Measurements from ENCODE around the gene RP9. TPM values are rescaled to one million over a fixed set of nuclear protein-coding genes. Genes with fewer than 3 reads are reported as not detected.

RP9 gene
- total RNA-seq, 4 donors from 2014 or later: 6.5 to 16.9 (median 9.3) TPM

DNA sequence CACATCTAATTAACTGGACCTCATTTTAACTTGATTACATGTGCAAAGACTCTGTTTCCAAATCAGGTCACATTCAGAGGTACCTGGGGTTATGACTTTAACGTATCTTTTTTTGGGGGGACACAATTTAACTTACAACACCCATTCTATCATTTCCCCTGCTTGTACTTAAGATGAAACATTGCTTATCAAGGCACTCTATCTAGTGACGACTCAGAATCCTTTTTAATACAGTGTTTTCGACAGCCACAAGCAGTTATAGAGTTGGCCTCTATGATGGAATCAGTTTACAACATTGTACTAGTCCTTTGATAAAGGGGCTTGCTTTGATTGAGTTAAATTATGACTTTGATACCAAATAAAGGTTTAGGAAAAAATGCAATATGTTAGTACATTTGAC, 42.9 kb upstream of the RP9 start:
- Histone ChIP-seq H3K27ac (no peak overlapping the region), H3K27me3 (no peaks in the 10 kb centered on the region), H3K4me1 (no peaks in the 10 kb centered on the region), H3K36me3 (no peaks in the 10 kb centered on the region), H3K4me3 (no peak overlapping the region), H3K9me3 (no peaks in the 10 kb centered on the region)
- DNase-seq (ENCODE audit: low spot score in 2 of 2): no peak
- no peak for TF ChIP-seq POLR2A (IDR thresholded peaks at IDR 0.05)
- TF ChIP-seq POLR2AphosphoS5 (IDR thresholded peaks at IDR 0.05): no peak
- TF ChIP-seq EP300 (IDR thresholded peaks at IDR 0.05): no peak
- TF ChIP-seq, protein P1, sequence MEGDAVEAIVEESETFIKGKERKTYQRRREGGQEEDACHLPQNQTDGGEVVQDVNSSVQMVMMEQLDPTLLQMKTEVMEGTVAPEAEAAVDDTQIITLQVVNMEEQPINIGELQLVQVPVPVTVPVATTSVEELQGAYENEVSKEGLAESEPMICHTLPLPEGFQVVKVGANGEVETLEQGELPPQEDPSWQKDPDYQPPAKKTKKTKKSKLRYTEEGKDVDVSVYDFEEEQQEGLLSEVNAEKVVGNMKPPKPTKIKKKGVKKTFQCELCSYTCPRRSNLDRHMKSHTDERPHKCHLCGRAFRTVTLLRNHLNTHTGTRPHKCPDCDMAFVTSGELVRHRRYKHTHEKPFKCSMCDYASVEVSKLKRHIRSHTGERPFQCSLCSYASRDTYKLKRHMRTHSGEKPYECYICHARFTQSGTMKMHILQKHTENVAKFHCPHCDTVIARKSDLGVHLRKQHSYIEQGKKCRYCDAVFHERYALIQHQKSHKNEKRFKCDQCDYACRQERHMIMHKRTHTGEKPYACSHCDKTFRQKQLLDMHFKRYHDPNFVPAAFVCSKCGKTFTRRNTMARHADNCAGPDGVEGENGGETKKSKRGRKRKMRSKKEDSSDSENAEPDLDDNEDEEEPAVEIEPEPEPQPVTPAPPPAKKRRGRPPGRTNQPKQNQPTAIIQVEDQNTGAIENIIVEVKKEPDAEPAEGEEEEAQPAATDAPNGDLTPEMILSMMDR (IDR thresholded peaks at IDR 0.05): no peak
- WGBS: 73% methylated on average over 3 of the region's 3 CpGs

DNA sequence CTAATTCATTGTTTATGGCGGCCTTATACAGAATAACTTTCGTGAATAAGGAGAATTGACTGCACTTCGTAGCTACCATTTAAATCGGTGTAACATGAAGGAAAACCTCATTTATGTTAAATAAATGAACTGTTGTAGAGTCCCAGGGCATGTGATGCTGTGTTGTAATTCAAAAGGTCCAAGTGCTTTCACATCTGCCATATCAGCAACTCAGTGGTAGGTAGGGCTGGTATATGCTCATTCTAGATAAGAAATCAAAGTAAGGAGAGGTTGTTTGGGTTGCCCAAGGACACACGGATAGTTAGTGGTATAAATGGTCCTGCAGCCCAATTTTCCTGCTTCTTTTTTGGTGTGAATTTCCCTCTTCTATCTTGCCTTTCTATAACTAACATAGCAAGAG, 36.0 kb upstream of the RP9 start:
- no peaks in the 10 kb centered on the region for H3K27me3 ChIP-seq
- H3K27ac ChIP-seq: no peak overlapping the region
- TF ChIP-seq EP300 (IDR thresholded peaks at IDR 0.05) (no peak), POLR2A (IDR thresholded peaks at IDR 0.05) (no peak), POLR2AphosphoS5 (IDR thresholded peaks at IDR 0.05) (no peak)
- TF ChIP-seq, protein P1 (IDR thresholded peaks at IDR 0.05): no peak
- no peaks in the 10 kb centered on the region for H3K36me3 ChIP-seq
- H3K4me1 ChIP-seq: no peaks in the 10 kb centered on the region
- H3K9me3 ChIP-seq: no peaks in the 10 kb centered on the region
- WGBS: 88% methylated on average over 5 of the region's 5 CpGs
- DNase-seq (ENCODE audit: low spot score in 2 of 2): no peak
- H3K4me3 ChIP-seq: no peak overlapping the region

DNA sequence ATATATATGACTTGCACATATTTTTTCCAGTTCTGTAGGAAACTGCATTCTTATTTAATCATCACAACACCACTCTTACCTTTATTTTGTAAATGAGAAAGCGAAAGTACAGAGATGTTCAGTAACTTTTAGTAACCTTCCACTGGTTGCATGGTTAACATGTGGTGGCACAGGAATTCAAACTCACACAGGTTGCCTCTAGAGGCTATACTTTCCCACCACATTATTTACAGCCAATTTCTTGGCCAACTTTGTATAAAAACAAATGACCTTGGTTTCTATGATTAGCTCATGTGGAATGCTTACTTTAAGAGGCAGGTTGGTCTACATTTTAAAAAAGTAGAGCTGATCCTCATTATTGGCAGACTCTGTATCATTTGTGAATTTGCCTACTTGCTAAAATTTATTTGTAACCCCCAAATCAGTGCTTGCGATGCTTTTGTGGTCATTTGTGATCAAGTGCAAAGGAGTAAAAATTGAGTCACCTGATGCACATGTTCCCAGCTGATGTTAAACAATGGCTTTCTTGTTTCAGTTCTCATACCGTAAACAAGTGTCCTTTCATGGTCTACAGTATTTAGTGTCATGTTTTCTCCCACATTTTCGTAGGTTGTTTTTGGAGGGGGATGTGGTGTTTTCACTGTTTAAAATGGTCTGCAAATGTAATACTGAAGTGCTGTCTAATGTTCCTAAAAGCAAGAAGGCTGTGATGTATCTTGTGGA, 35.0 kb upstream of the RP9 start:
- DNase-seq (ENCODE audit: low spot score in 2 of 2): no peak
- WGBS: 67% methylated on average over 4 of the region's 4 CpGs
- no peak for TF ChIP-seq POLR2AphosphoS5 (IDR thresholded peaks at IDR 0.05)
- TF ChIP-seq, protein P1 (IDR thresholded peaks at IDR 0.05): no peak
- no peak for TF ChIP-seq POLR2A (IDR thresholded peaks at IDR 0.05)
- H3K27ac ChIP-seq: no peak overlapping the region
- H3K4me1 ChIP-seq: no peaks in the 10 kb centered on the region
- H3K4me3 ChIP-seq: no peak overlapping the region
- H3K27me3 ChIP-seq: no peaks in the 10 kb centered on the region
- H3K36me3 ChIP-seq: no peaks in the 10 kb centered on the region
- no peaks in the 10 kb centered on the region for H3K9me3 ChIP-seq

DNA sequence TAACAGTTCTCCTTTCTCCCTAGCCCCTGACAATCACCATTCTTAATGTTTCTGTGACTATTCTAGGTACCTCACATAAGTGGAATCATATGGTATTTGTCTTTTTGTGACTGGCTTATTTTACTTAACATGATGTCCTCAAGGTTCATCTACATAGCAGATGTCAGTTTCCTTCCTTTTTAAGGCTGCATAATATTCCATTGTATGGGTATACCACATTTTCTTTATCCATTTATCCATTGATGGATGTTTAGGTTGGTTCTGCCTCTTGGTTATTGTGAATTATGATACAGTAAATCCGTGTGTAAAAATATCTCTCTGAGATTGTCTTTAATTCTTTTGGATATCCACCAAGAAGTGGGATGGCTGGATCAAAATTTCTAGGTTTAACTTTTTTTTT, 33.4 kb upstream of the RP9 start:
- TF ChIP-seq POLR2A (IDR thresholded peaks at IDR 0.05): no peak
- Histone ChIP-seq H3K27ac (no peak overlapping the region), H3K36me3 (no peaks in the 10 kb centered on the region), H3K4me1 (no peaks in the 10 kb centered on the region), H3K4me3 (no peak overlapping the region), H3K27me3 (no peaks in the 10 kb centered on the region), H3K9me3 (no peaks in the 10 kb centered on the region)
- WGBS: 94% methylated on average over 1 of the region's 1 CpG
- DNase-seq (ENCODE audit: low spot score in 2 of 2): no peak

DNA sequence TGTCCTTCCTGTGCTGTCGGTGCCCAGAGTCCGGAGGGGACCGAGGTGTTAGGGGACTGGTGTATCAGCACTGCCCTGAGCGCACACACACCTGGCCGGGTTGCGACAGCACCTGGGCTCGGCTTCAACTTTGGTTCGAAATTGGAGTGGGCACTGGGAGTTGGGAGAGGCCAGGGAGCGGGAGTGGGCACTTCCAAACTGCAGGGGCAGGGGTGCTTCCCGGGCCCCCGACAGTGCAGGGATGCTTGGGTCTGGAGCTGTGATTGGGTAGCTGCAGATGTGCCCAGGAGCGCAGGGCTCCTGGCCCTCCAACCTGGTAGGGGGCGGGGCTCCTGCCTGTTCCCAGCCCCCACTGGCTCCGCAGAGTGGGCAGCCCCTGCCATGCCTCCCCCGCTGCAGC, 27.9 kb upstream of the RP9 start:
- no peak overlapping the region for H3K4me3 ChIP-seq
- H3K36me3 ChIP-seq: no peaks in the 10 kb centered on the region
- H3K9me3 ChIP-seq: no peaks in the 10 kb centered on the region
- no peaks in the 10 kb centered on the region for H3K4me1 ChIP-seq
- WGBS: 92% methylated on average over 15 of the region's 15 CpGs
- no peak overlapping the region for H3K27ac ChIP-seq
- DNase-seq (ENCODE audit: low spot score in 2 of 2): no peak
- no peaks in the 10 kb centered on the region for H3K27me3 ChIP-seq
- TF ChIP-seq EP300 (IDR thresholded peaks at IDR 0.05): no peak
- no peak for TF ChIP-seq POLR2AphosphoS5 (IDR thresholded peaks at IDR 0.05)
- no peak for TF ChIP-seq POLR2A (IDR thresholded peaks at IDR 0.05)
- TF ChIP-seq, protein P1 (IDR thresholded peaks at IDR 0.05): no peak

DNA sequence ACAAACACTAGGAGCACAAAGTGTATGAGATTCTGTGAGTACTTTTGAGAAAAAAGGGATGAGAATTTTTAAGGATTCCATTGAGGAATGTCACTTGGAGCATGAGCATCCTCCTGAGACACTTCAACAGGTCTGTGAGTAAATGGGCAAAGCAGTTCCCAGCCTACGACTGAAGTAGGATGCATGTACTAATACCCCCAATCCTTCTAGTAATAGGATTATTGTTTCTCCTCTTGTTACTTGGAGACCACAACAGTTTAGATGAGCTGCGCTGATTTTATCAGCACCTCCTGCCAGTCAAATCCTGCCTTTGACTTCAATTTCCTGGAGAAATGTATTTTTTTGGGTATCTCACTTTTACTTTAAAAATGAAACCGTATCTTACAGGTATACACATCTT, 21.0 kb upstream of the RP9 start:
- no peaks in the 10 kb centered on the region for H3K9me3 ChIP-seq
- TF ChIP-seq EP300 (IDR thresholded peaks at IDR 0.05) (no peak), POLR2A (IDR thresholded peaks at IDR 0.05) (no peak), POLR2AphosphoS5 (IDR thresholded peaks at IDR 0.05) (no peak)
- TF ChIP-seq, protein P1 (IDR thresholded peaks at IDR 0.05): no peak
- no peak for DNase-seq (ENCODE audit: low spot score in 2 of 2)
- no peaks in the 10 kb centered on the region for H3K36me3 ChIP-seq
- H3K27me3 ChIP-seq: no peaks in the 10 kb centered on the region
- WGBS: 9% methylated on average over 3 of the region's 3 CpGs
- H3K4me1 ChIP-seq: peaks cover 28% of the 10 kb centered on the region
- H3K4me3 ChIP-seq: peak overlapping the region; percentile 70
- no peak overlapping the region for H3K27ac ChIP-seq
